ENCODE results near the gene FOXL1.

Gene FOXL1

GRCh38 chr16:86568677-86569623, 9.4 kb upstream of the FOXL1 start:
- Histone ChIP-seq H3K9ac (ENCODE audit: low read length) (no peak overlapping the region), H3K27ac (ENCODE audit: low read depth, low read length) (no peak overlapping the region), H3F3A (ENCODE audit: insufficient read depth) (0 out of 2 replicates have a peak, but pooled peaks cover 4% of the 10 kb centered on the region), H3K9me2 (replicated peaks; ENCODE audit: insufficient read depth, low read length) (no peaks in the 10 kb centered on the region), H3K36me3 (ENCODE audit: low read length) (no peaks in the 10 kb centered on the region), H3K27me3 (ENCODE audit: low read length) (no peaks in the 10 kb centered on the region), H2AFZ (ENCODE audit: low read depth, low read length, severe bottlenecking) (no peak overlapping the region), H4K20me1 (ENCODE audit: low read depth, low read length) (no peaks in the 10 kb centered on the region), H3K4me2 (ENCODE audit: low read depth, low read length, poor library complexity, severe bottlenecking) (no peak overlapping the region), H3K79me2 (ENCODE audit: insufficient read depth, low read length) (no peaks in the 10 kb centered on the region), H3K4me3 (ENCODE audit: insufficient read depth, low read length, poor library complexity, severe bottlenecking) (no peak overlapping the region), H3K9me3 (ENCODE audit: insufficient read depth, low read length) (no peaks in the 10 kb centered on the region)
- no peak for TF ChIP-seq EZH2phosphoT487 (conservative IDR thresholded peaks at IDR 0.05; ENCODE audit: low read length)
- TF ChIP-seq CTCF (IDR thresholded peaks at IDR 0.05; ENCODE audit: insufficient read depth, low read length, poor library complexity, severe bottlenecking), result no peak

- Histone ChIP-seq H2AFZ (ENCODE audit: low read depth, low read length, severe bottlenecking) (no peak overlapping the region), H3K9me2 (replicated peaks; ENCODE audit: insufficient read depth, low read length) (no peaks in the 10 kb centered on the region), H3F3A (ENCODE audit: insufficient read depth) (0 out of 2 replicates have a peak, but pooled peaks cover 4% of the 10 kb centered on the region), H4K20me1 (ENCODE audit: low read depth, low read length) (no peaks in the 10 kb centered on the region), H3K79me2 (ENCODE audit: insufficient read depth, low read length) (no peaks in the 10 kb centered on the region), H3K36me3 (ENCODE audit: low read length) (no peaks in the 10 kb centered on the region), H3K4me3 (ENCODE audit: insufficient read depth, low read length, poor library complexity, severe bottlenecking) (no peak overlapping the region), H3K9ac (ENCODE audit: low read length) (no peak overlapping the region), H3K9me3 (ENCODE audit: insufficient read depth, low read length) (no peaks in the 10 kb centered on the region), H3K27ac (ENCODE audit: low read depth, low read length) (no peak overlapping the region), H3K27me3 (ENCODE audit: low read length) (no peaks in the 10 kb centered on the region), H3K4me2 (ENCODE audit: low read depth, low read length, poor library complexity, severe bottlenecking) (peak overlapping the region; percentile 51)
- TF ChIP-seq CTCF (IDR thresholded peaks at IDR 0.05; ENCODE audit: insufficient read depth, low read length, poor library complexity, severe bottlenecking) (no peak), EZH2phosphoT487 (conservative IDR thresholded peaks at IDR 0.05; ENCODE audit: low read length) (no peak)
These were observed 8.5 kb upstream of the FOXL1 start for GRCh38 chr16:86569701-86570447.

GRCh38 chr16:86570558-86571529, 7.5 kb upstream of the FOXL1 start:
- Histone ChIP-seq H3K27me3 (ENCODE audit: low read length) (no peaks in the 10 kb centered on the region), H3K9me3 (ENCODE audit: insufficient read depth, low read length) (no peaks in the 10 kb centered on the region), H3K79me2 (ENCODE audit: insufficient read depth, low read length) (no peaks in the 10 kb centered on the region), H4K20me1 (ENCODE audit: low read depth, low read length) (no peaks in the 10 kb centered on the region), H3F3A (ENCODE audit: insufficient read depth) (0 out of 2 replicates have a peak, but pooled peaks cover 4% of the 10 kb centered on the region), H3K36me3 (ENCODE audit: low read length) (no peaks in the 10 kb centered on the region), H3K9me2 (replicated peaks; ENCODE audit: insufficient read depth, low read length) (no peaks in the 10 kb centered on the region), H3K27ac (ENCODE audit: low read depth, low read length) (peak overlapping the region; percentile 41; the same call in 1 of the 2 replicates), H3K4me2 (ENCODE audit: low read depth, low read length, poor library complexity, severe bottlenecking) (peak overlapping the region; percentile 51), H3K4me3 (ENCODE audit: insufficient read depth, low read length, poor library complexity, severe bottlenecking) (peak overlapping the region; percentile 22), H3K9ac (ENCODE audit: low read length) (peak overlapping the region; percentile 34), H2AFZ (ENCODE audit: low read depth, low read length, severe bottlenecking) (peak overlapping the region; percentile 52)
- no peak for TF ChIP-seq EZH2phosphoT487 (conservative IDR thresholded peaks at IDR 0.05; ENCODE audit: low read length)
- no peak for TF ChIP-seq CTCF (IDR thresholded peaks at IDR 0.05; ENCODE audit: insufficient read depth, low read length, poor library complexity, severe bottlenecking)
